Spleen (tissue), 11 donors: ENCODE measurements around the gene ECT2L. TPM values are rescaled to one million over a fixed set of nuclear protein-coding genes. Genes with fewer than 3 reads are reported as not detected.

ENCODE experiments used
- DNase-seq: peaks from one replicate; pipeline ENCODE4 v3.0.0-alpha.2; 2020
- H3K27ac ChIP-seq, 8 donors: fragments of 200-600 bp; sonication (generic) in 7 of 8; 1 replicate in 4 of 8; 2 replicates in 4 of 8; pipeline versions ENCODE4 v1.5.0 to v1.8.0; 2016 to 2021; ENCODE audit warnings: inconsistent platforms in 4 of 8, mild to moderate bottlenecking in 4 of 8, moderate library complexity in 1 of 8
- H3K27me3 ChIP-seq, 7 donors: fragments of 200-600 bp; sonication (generic) in 6 of 7; replicated peaks in 1 of 7; 1 replicate in 4 of 7; 2 replicates in 3 of 7; pipeline versions ENCODE4 v1.5.0 to v1.8.0; 2016 to 2021; ENCODE audit warnings: inconsistent platforms in 3 of 7, mild to moderate bottlenecking in 1 of 7
- H3K36me3 ChIP-seq, 6 donors: fragments of 200-600 bp; sonication (generic) in 5 of 6; 1 replicate in 4 of 6; 2 replicates in 2 of 6; pipeline versions ENCODE4 v1.5.0 to v1.8.0; 2016 to 2021; ENCODE audit warnings: inconsistent platforms in 2 of 6
- H3K4me1 ChIP-seq, 6 donors: fragments of 200-600 bp; sonication (generic) in 5 of 6; 1 replicate in 3 of 6; 2 replicates in 3 of 6; pipeline versions ENCODE4 v1.5.0 to v1.8.0; 2016 to 2021; ENCODE audit warnings: inconsistent platforms in 3 of 6
- H3K4me3 ChIP-seq, 8 donors: fragments of 200-600 bp; sonication (generic) in 7 of 8; 1 replicate in 4 of 8; 2 replicates in 4 of 8; pipeline versions ENCODE4 v1.5.0 to v1.8.0; 2016 to 2021; ENCODE audit warnings: inconsistent platforms in 4 of 8, mild to moderate bottlenecking in 4 of 8, moderate library complexity in 2 of 8
- H3K9me3 ChIP-seq, 8 donors: fragments of 200-600 bp; sonication (generic) in 7 of 8; 1 replicate in 4 of 8; 2 replicates in 4 of 8; pipeline versions ENCODE4 v1.5.0 to v1.8.0; 2016 to 2021; ENCODE audit warnings: inconsistent platforms in 4 of 8
- CTCF ChIP-seq, 11 experiments: fragments of 200-600 bp in 7 of 11; fragments of 450-650 bp in 4 of 11; sonication (generic) in 4 of 11; IDR thresholded peaks in 8 of 11; conservative IDR thresholded peaks in 3 of 11; 1 replicate in 7 of 11; 2 replicates in 4 of 11; pipeline versions ENCODE4 v1.4.0 to v1.8.0; 2016 to 2021; ENCODE audit warnings: antibody characterized with exemption in 11 of 11, inconsistent platforms in 4 of 11, mild to moderate bottlenecking in 1 of 11
- POLR2A ChIP-seq, 3 donors: fragments of 450-650 bp; IDR thresholded peaks; one replicate each; pipeline ENCODE4 v1.5.1; 2017; ENCODE audit warnings: antibody characterized with exemption in 3 of 3, mild to moderate bottlenecking in 1 of 3
- POLR2AphosphoS5 ChIP-seq, 3 donors: sonication (generic); formaldehyde crosslinking; IDR thresholded peaks; one replicate each; pipeline ENCODE4 v1.5.1; 2017; ENCODE audit warnings: antibody characterized with exemption in 3 of 3
- WGBS, 5 donors: extraction: QIAGEN DNeasy Blood & Tissue Kit in 3 of 5; methylation state at CpG; one replicate each; pipeline versions ENCODE4 v1.1.5 to v1.1.7; 2013 to 2018; 5-methylcytosine and 5-hydroxymethylcytosine counted together
- intact Hi-C: fragments of 100-400 bp; cut with DNase I; formaldehyde crosslinking; loops from one replicate; pipeline ENCODE4 v1.15.0; 2023; ENCODE audit warnings: low total_unique reads
- polyA plus RNA-seq, 3 donors: library from polyadenylated mRNA; stranded (reverse); fragments of 200-250 nt; gene quantifications; one replicate each; pipeline ENCODE4 v1.2.1, GENCODE V29; 2013
- total RNA-seq, 7 donors: library from RNA; depleted of rRNA in 3 of 7; stranded (reverse); fragments of >200 nt in 3 of 7; fragmentation: NEBNext Ultra II Directional in 4 of 7; extraction: Animal tissue kit (Norgen Biotek cat#: 25700) in 4 of 7; gene quantifications; one replicate each; pipeline versions ENCODE4 v1.1.0 to v1.2.1, GENCODE V29; 2016 to 2021
- donor health status: healthy with polysubstance abuse.
- donor health status: DM: no; HTN: no; CAD: no; lungs with moderate emphysema.
- donor health status: DM: no; HTN: no; CAD: no.
- donor health status: Bipolar disorder and iron deficiency.
- donor health status: healthy.
- donor health status: DM: no; HTN: no; CAD: no.
- donor health status: DM: yes; HTN: yes; CAD: no.

Gene ECT2L
- total and polyA plus RNA-seq, 10 donors: 0.12 to 0.17 (median 0.13) TPM; not detected in 7

- TF ChIP-seq POLR2AphosphoS5 (IDR thresholded peaks at IDR 0.05) (no peak), CTCF (IDR thresholded peaks at IDR 0.05 in 8 of 11, conservative IDR thresholded peaks at IDR 0.05 in 3 of 11) (no peak), POLR2A (IDR thresholded peaks at IDR 0.05) (no peak)
- DNase-seq: no peak
- Histone ChIP-seq H3K27ac (no peak overlapping the region), H3K4me3 (no peak overlapping the region), H3K9me3 (no peaks in the 10 kb centered on the region), H3K36me3 (no peaks in the 10 kb centered on the region), H3K4me1 (no peaks in the 10 kb centered on the region), H3K27me3 (no peaks in the 10 kb centered on the region)
- 81 to 89% (median 82%) methylated on average over 8 of the region's 8 CpGs for WGBS, 5 donors
- intact Hi-C loops: no loop called here
These were observed 77.3 kb downstream of the ECT2L start for GRCh38 chr6:138873191-138873590.

GRCh38 chr6:138882369-138883017 is 86.6 kb downstream of the ECT2L start:
- WGBS, 5 donors: 73 to 84% (median 78%) methylated on average over 7 of the region's 7 CpGs
- Histone ChIP-seq H3K4me1 (no peaks in the 10 kb centered on the region), H3K4me3 (no peak overlapping the region), H3K36me3 (no peaks in the 10 kb centered on the region), H3K27ac (no peak overlapping the region), H3K27me3 (no peaks in the 10 kb centered on the region), H3K9me3 (no peaks in the 10 kb centered on the region)
- DNase-seq: no peak
- no peak for TF ChIP-seq CTCF (IDR thresholded peaks at IDR 0.05 in 8 of 11, conservative IDR thresholded peaks at IDR 0.05 in 3 of 11)
- no peak for TF ChIP-seq POLR2A (IDR thresholded peaks at IDR 0.05)
- TF ChIP-seq POLR2AphosphoS5 (IDR thresholded peaks at IDR 0.05): no peak
- intact Hi-C loops: no loop called here

GRCh38 chr6:138885156-138885819 is 89.4 kb downstream of the ECT2L start:
- Histone ChIP-seq H3K4me1 (no peaks in the 10 kb centered on the region), H3K27me3 (no peaks in the 10 kb centered on the region), H3K9me3 (no peaks in the 10 kb centered on the region), H3K4me3 (no peak overlapping the region), H3K36me3 (no peaks in the 10 kb centered on the region), H3K27ac (no peak overlapping the region)
- 87 to 97% (median 92%) methylated on average over 13 of the region's 13 CpGs for WGBS, 5 donors
- intact Hi-C loops: no loop called here
- TF ChIP-seq POLR2AphosphoS5 (IDR thresholded peaks at IDR 0.05) (no peak), CTCF (IDR thresholded peaks at IDR 0.05 in 8 of 11, conservative IDR thresholded peaks at IDR 0.05 in 3 of 11) (no peak), POLR2A (IDR thresholded peaks at IDR 0.05) (no peak)
- DNase-seq: no peak

- intact Hi-C loops: no loop called here
- no peak for DNase-seq
- Histone ChIP-seq H3K27me3 (no peaks in the 10 kb centered on the region), H3K4me3 (no peak overlapping the region), H3K36me3 (peaks cover 0 to 12% (median 0%) of the 10 kb centered on the region in 6 donors), H3K9me3 (peaks cover 0 to 9% (median 0%) of the 10 kb centered on the region in 8 donors), H3K27ac (no peak overlapping the region), H3K4me1 (no peaks in the 10 kb centered on the region)
- TF ChIP-seq POLR2AphosphoS5 (IDR thresholded peaks at IDR 0.05) (no peak), CTCF (IDR thresholded peaks at IDR 0.05 in 8 of 11, conservative IDR thresholded peaks at IDR 0.05 in 3 of 11) (no peak), POLR2A (IDR thresholded peaks at IDR 0.05) (no peak)
- 89 to 96% (median 92%) methylated on average over 3 of the region's 3 CpGs for WGBS, 5 donors
These were observed 95.5 kb downstream of the ECT2L start for GRCh38 chr6:138891255-138891986.
